Suppressor macrophage (primary cell): ENCODE measurements around the gene IL26.

Experiments
- DNase-seq, 4 experiments: peaks; one replicate each; pipeline ENCODE4 v3.0.0-alpha.2; 2020 to 2022
- total RNA-seq, 17 experiments: gene quantifications; one replicate each; lab custom pipeline; 2026; ENCODE audit warnings: mixed read lengths in 6 of 17, inconsistent platforms in 3 of 17; lab: John Stamatoyannopoulos, UW

The IL26 gene
- total RNA-seq, result 0 to 0.55 (median 0) reads per million in 17 experiments

GRCh38 chr12:68225576-68226476 lies at the start of gene IL26:
IL26 (minus strand) TSS chr12:68225810; CDS start chr12:68225756, 54 bp downstream.
- no peak for DNase-seq

- no peak for DNase-seq
Observed at GRCh38 chr12:68272732-68273131, 47.1 kb upstream of the IL26 start.

- DNase-seq, result no peak
Observed at GRCh38 chr12:68271346-68271745, 45.7 kb upstream of the IL26 start.

GRCh38 chr12:68270358-68270757 lies 44.7 kb upstream of the IL26 start:
- no peak for DNase-seq

GRCh38 chr12:68269779-68270178 lies 44.2 kb upstream of the IL26 start:
- DNase-seq, result no peak

- no peak for DNase-seq
Observed at GRCh38 chr12:68268967-68269366, 43.4 kb upstream of the IL26 start.

- peak in 2 of 4 experiments; percentile 28 to 43 for DNase-seq
Observed at GRCh38 chr12:68267892-68268396, 42.3 kb upstream of the IL26 start.

- DNase-seq, result no peak
Observed at GRCh38 chr12:68264857-68265256, 39.2 kb upstream of the IL26 start.

- peak; percentile 11 to 40 (median 26) for DNase-seq
Observed at GRCh38 chr12:68264158-68264855, 38.7 kb upstream of the IL26 start.

GRCh38 chr12:68263366-68263765 lies 37.8 kb upstream of the IL26 start:
- no peak for DNase-seq

GRCh38 chr12:68261896-68262295 lies 36.3 kb upstream of the IL26 start:
- DNase-seq, result no peak

- no peak for DNase-seq
Observed at GRCh38 chr12:68260153-68260552, 34.5 kb upstream of the IL26 start.

- no peak for DNase-seq
Observed at GRCh38 chr12:68259318-68259940, 33.8 kb upstream of the IL26 start.

GRCh38 chr12:68253504-68253903 lies 27.9 kb upstream of the IL26 start, which contains the start of gene IL22:
IL22 (minus strand) TSS chr12:68253604; CDS start chr12:68253448, 156 bp downstream.
- no peak for DNase-seq

- DNase-seq, result no peak
Observed at GRCh38 chr12:68252077-68252476, 26.5 kb upstream of the IL26 start.

GRCh38 chr12:68250454-68250853 lies 24.8 kb upstream of the IL26 start:
- no peak for DNase-seq

- no peak for DNase-seq
Observed at GRCh38 chr12:68247785-68248184, 22.2 kb upstream of the IL26 start.

GRCh38 chr12:68246350-68246749 lies 20.7 kb upstream of the IL26 start:
- no peak for DNase-seq

GRCh38 chr12:68245180-68246021 lies 19.8 kb upstream of the IL26 start:
- DNase-seq, result no peak

GRCh38 chr12:68242777-68243176 lies 17.2 kb upstream of the IL26 start:
- DNase-seq, result no peak

- peak; percentile 44 to 77 (median 71) for DNase-seq
Observed at GRCh38 chr12:68240975-68241374, 15.4 kb upstream of the IL26 start.

- DNase-seq, result peak; percentile 13 to 42 (median 34)
Observed at GRCh38 chr12:68240079-68240478, 14.5 kb upstream of the IL26 start.
